ENCODE measurements around the gene ADAMTS6. TPM values are rescaled to one million over a fixed set of nuclear protein-coding genes. Genes with fewer than 3 reads are reported as not detected.

Gene ADAMTS6
- total RNA-seq (2021) (2.6 to 3.5 TPM (median 2.8 TPM) in 3 replicates), Bru-seq, nascent RNA (percentile 50 among the genes with signal in this experiment)
- long read RNA-seq, experiment 1, partial matches to known transcripts, result 0 of 2 reads
- long read RNA-seq, experiment 1, other reads (novel, unspliced or antisense), result 2 of 2 reads
- long read RNA-seq, experiment 2, partial matches to known transcripts, result 1 of 2 reads
- long read RNA-seq, experiment 2, other reads (novel, unspliced or antisense), result 1 of 2 reads
- long read RNA-seq, experiment 3, result 0 reads

DNA sequence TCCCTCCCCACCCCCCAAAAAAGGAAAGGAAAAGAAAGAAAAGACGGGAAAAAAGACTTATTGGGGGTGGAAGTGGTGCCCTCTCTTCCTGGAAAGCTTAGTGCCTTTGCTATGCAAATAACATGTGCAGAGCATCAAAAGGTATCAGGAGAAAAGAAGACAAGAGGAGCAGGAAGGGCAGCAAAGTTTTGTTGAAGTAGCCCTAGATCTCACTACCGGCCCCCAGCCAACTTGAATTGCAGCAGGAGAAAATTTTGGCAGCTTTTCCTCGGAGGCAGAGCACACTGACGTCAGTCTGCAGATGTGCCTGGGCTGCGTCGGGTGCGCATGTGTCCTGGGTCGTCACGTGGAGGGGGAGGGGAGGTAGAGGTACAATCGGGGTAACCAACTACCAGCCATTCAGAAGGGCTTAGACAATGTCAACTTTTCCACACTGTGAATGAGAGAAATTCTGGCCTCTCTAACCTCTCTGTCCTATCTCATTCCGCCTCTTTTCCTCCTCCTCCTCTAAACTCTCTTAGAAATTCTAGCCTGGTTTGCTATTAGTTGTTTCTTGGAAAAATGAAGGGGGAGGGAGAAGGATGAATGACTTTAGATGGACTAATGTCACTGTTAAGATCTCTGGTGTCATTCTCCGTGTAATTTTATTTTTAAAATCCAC is at the start of gene ADAMTS6:
Gene ADAMTS6 (minus strand): TSS at position 286 of the 661 bp plus-strand sequence. CDS start 8,247 bp downstream, outside the sequence.
- TF ChIP-seq, protein P1, sequence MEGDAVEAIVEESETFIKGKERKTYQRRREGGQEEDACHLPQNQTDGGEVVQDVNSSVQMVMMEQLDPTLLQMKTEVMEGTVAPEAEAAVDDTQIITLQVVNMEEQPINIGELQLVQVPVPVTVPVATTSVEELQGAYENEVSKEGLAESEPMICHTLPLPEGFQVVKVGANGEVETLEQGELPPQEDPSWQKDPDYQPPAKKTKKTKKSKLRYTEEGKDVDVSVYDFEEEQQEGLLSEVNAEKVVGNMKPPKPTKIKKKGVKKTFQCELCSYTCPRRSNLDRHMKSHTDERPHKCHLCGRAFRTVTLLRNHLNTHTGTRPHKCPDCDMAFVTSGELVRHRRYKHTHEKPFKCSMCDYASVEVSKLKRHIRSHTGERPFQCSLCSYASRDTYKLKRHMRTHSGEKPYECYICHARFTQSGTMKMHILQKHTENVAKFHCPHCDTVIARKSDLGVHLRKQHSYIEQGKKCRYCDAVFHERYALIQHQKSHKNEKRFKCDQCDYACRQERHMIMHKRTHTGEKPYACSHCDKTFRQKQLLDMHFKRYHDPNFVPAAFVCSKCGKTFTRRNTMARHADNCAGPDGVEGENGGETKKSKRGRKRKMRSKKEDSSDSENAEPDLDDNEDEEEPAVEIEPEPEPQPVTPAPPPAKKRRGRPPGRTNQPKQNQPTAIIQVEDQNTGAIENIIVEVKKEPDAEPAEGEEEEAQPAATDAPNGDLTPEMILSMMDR (IDR thresholded peaks at IDR 0.05), result no peak
- TF ChIP-seq, protein P2, sequence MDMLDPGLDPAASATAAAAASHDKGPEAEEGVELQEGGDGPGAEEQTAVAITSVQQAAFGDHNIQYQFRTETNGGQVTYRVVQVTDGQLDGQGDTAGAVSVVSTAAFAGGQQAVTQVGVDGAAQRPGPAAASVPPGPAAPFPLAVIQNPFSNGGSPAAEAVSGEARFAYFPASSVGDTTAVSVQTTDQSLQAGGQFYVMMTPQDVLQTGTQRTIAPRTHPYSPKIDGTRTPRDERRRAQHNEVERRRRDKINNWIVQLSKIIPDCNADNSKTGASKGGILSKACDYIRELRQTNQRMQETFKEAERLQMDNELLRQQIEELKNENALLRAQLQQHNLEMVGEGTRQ (CRISPR knock-in tag; IDR thresholded peaks at IDR 0.05), result peak; percentile 91
- peak; percentile 64; the same call in 1 of the 2 replicates for TF ChIP-seq FOXK1 (CRISPR knock-in tag; IDR thresholded peaks at IDR 0.05)
- no peak for TF ChIP-seq NFE2L1 (CRISPR knock-in tag; IDR thresholded peaks at IDR 0.05)
- TF ChIP-seq GABPB1 (CRISPR knock-in tag; IDR thresholded peaks at IDR 0.05), result no peak
- peak; percentile 58; the same call in 1 of the 2 replicates for TF ChIP-seq CREM (CRISPR knock-in tag; IDR thresholded peaks at IDR 0.05)
- TF ChIP-seq, protein P3, sequence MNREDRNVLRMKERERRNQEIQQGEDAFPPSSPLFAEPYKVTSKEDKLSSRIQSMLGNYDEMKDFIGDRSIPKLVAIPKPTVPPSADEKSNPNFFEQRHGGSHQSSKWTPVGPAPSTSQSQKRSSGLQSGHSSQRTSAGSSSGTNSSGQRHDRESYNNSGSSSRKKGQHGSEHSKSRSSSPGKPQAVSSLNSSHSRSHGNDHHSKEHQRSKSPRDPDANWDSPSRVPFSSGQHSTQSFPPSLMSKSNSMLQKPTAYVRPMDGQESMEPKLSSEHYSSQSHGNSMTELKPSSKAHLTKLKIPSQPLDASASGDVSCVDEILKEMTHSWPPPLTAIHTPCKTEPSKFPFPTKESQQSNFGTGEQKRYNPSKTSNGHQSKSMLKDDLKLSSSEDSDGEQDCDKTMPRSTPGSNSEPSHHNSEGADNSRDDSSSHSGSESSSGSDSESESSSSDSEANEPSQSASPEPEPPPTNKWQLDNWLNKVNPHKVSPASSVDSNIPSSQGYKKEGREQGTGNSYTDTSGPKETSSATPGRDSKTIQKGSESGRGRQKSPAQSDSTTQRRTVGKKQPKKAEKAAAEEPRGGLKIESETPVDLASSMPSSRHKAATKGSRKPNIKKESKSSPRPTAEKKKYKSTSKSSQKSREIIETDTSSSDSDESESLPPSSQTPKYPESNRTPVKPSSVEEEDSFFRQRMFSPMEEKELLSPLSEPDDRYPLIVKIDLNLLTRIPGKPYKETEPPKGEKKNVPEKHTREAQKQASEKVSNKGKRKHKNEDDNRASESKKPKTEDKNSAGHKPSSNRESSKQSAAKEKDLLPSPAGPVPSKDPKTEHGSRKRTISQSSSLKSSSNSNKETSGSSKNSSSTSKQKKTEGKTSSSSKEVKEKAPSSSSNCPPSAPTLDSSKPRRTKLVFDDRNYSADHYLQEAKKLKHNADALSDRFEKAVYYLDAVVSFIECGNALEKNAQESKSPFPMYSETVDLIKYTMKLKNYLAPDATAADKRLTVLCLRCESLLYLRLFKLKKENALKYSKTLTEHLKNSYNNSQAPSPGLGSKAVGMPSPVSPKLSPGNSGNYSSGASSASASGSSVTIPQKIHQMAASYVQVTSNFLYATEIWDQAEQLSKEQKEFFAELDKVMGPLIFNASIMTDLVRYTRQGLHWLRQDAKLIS (CRISPR knock-in tag; IDR thresholded peaks at IDR 0.05; ENCODE audit: borderline replicate concordance), result 0 out of 2 replicates have a peak, but pooled peaks have one; percentile 37
- no peak for TF ChIP-seq NR2C2 (CRISPR knock-in tag; IDR thresholded peaks at IDR 0.05)
- TF ChIP-seq, protein P4, sequence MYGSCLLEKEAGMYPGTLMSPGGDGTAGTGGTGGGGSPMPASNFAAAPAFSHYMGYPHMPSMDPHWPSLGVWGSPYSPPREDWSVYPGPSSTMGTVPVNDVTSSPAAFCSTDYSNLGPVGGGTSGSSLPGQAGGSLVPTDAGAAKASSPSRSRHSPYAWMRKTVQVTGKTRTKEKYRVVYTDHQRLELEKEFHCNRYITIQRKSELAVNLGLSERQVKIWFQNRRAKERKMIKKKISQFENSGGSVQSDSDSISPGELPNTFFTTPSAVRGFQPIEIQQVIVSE (CRISPR knock-in tag; IDR thresholded peaks at IDR 0.05; ENCODE audit: borderline replicate concordance), result no peak
- TF ChIP-seq, protein P5, sequence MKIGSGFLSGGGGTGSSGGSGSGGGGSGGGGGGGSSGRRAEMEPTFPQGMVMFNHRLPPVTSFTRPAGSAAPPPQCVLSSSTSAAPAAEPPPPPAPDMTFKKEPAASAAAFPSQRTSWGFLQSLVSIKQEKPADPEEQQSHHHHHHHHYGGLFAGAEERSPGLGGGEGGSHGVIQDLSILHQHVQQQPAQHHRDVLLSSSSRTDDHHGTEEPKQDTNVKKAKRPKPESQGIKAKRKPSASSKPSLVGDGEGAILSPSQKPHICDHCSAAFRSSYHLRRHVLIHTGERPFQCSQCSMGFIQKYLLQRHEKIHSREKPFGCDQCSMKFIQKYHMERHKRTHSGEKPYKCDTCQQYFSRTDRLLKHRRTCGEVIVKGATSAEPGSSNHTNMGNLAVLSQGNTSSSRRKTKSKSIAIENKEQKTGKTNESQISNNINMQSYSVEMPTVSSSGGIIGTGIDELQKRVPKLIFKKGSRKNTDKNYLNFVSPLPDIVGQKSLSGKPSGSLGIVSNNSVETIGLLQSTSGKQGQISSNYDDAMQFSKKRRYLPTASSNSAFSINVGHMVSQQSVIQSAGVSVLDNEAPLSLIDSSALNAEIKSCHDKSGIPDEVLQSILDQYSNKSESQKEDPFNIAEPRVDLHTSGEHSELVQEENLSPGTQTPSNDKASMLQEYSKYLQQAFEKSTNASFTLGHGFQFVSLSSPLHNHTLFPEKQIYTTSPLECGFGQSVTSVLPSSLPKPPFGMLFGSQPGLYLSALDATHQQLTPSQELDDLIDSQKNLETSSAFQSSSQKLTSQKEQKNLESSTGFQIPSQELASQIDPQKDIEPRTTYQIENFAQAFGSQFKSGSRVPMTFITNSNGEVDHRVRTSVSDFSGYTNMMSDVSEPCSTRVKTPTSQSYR (CRISPR knock-in tag; IDR thresholded peaks at IDR 0.05), result peak; percentile 61; the same call in 1 of the 2 replicates
- TF ChIP-seq MAX (CRISPR knock-in tag; IDR thresholded peaks at IDR 0.05), result peak; percentile 71; the same call in 1 of the 2 replicates
- no peak for TF ChIP-seq HMGA2 (CRISPR knock-in tag; IDR thresholded peaks at IDR 0.05)
- no peak for TF ChIP-seq SP1 (CRISPR knock-in tag; conservative IDR thresholded peaks at IDR 0.05)
- TF ChIP-seq ESRRA (CRISPR knock-in tag; IDR thresholded peaks at IDR 0.05; ENCODE audit: borderline replicate concordance), result no peak
- no peak for TF ChIP-seq CREB1 (CRISPR knock-in tag; IDR thresholded peaks at IDR 0.05)
- no peak for TF ChIP-seq PRRX2 (CRISPR knock-in tag; IDR thresholded peaks at IDR 0.05)
- TF ChIP-seq, protein P6, sequence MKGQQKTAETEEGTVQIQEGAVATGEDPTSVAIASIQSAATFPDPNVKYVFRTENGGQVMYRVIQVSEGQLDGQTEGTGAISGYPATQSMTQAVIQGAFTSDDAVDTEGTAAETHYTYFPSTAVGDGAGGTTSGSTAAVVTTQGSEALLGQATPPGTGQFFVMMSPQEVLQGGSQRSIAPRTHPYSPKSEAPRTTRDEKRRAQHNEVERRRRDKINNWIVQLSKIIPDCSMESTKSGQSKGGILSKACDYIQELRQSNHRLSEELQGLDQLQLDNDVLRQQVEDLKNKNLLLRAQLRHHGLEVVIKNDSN (CRISPR knock-in tag; IDR thresholded peaks at IDR 0.05), result peak; percentile 91
- TF ChIP-seq, protein P7, sequence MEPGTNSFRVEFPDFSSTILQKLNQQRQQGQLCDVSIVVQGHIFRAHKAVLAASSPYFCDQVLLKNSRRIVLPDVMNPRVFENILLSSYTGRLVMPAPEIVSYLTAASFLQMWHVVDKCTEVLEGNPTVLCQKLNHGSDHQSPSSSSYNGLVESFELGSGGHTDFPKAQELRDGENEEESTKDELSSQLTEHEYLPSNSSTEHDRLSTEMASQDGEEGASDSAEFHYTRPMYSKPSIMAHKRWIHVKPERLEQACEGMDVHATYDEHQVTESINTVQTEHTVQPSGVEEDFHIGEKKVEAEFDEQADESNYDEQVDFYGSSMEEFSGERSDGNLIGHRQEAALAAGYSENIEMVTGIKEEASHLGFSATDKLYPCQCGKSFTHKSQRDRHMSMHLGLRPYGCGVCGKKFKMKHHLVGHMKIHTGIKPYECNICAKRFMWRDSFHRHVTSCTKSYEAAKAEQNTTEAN (CRISPR knock-in tag; IDR thresholded peaks at IDR 0.05), result no peak
- no peak for TF ChIP-seq MXD4 (CRISPR knock-in tag; IDR thresholded peaks at IDR 0.05; ENCODE audit: borderline replicate concordance)
- TF ChIP-seq ZNF416 (CRISPR knock-in tag; IDR thresholded peaks at IDR 0.05), result no peak
- no peak for TF ChIP-seq SMAD4 (CRISPR knock-in tag; IDR thresholded peaks at IDR 0.05)
- no peak for TF ChIP-seq ELF4 (CRISPR knock-in tag; IDR thresholded peaks at IDR 0.05; ENCODE audit: low read depth)
- peak; percentile 100 for TF ChIP-seq ETV6 (CRISPR knock-in tag; IDR thresholded peaks at IDR 0.05)
- Mint-ChIP-seq H3K9me3 (0 out of 2 replicates have a peak, but pooled peaks cover under 1% of the 10 kb centered on the region), H3K4me1 (peaks cover 16% of the 10 kb centered on the region), H3K4me3 (no peak within 1 kb of the TSS), H3K27ac (peak within 1 kb of the TSS; percentile 98), H3K27me3 (ENCODE audit: low read depth) (no peaks in the 10 kb centered on the region), H3K36me3 (peaks cover 5% of the 10 kb centered on the region; the same call in 1 of the 2 replicates)
- CTCF ChIA-PET, result interaction anchor here (0.7 to 4.4 kb wide), 8 partner anchors 81 to 700 kb away, joined by 3 to 66 read pairs (median 4); partner anchors contain the start of genes CENPK and PPWD1
- peak; percentile 82 for ATAC-seq
- POLR2A ChIA-PET, result interaction anchor here (1.5 to 1.8 kb wide), 3 partner anchors 378 to 446 kb away, joined by 4 to 13 read pairs (median 5); no protein-coding TSS in a partner anchor
- DNase-seq (ENCODE audit: low spot score), result peak; percentile 64
